ENCODE measurements around the gene B4GALT6.
A peak's percentile ranks its signal among the peaks of the same experiment; 100 is the strongest.

The B4GALT6 gene

DNA sequence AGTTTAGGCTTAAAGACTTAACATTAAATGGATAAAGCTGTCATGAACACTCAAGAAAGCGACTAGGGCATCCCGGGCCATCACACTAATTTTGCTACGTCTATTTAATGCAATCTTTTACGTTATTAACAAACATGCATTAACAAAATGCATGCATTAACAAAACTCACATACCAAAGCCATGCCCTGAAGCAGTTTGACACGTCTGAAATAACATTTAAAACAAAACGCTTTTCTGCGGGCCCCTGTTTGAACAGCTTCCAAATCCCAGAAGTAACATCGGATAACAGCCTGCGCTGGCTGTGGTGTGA, 458 bp downstream of the B4GALT6 start:
- Histone ChIP-seq H3K4me1 (ENCODE audit: insufficient read depth, low read length) (peaks cover 12% of the 10 kb centered on the region), H3K27me3 (ENCODE audit: insufficient read depth, low read length) (no peaks in the 10 kb centered on the region), H3K4me3 (ENCODE audit: low read length) (peak overlapping the region; percentile 64), H3K36me3 (ENCODE audit: insufficient read depth, low read length) (no peaks in the 10 kb centered on the region), H3K9me3 (ENCODE audit: low read length) (no peaks in the 10 kb centered on the region), H2AFZ (ENCODE audit: low read depth, low read length) (peak overlapping the region; percentile 50)

DNA sequence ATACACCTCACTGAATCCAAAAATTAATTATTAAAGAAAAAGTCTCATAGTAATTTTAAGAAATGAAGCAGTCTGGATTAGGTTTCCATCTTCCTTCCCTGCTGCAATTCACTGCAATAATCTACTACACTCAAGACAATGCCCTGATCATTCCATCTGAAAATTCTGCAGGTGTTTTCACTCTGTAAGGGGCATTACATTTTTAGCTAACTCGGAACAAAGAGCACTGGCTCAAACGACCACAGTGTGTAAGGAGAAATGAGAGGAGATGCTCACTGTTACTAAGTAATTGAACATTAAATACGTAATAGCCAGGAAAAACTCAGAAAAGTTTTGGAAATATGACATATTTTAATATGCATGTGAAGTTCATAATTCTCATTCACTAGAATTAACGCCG, 1.3 kb downstream of the B4GALT6 start:
- Histone ChIP-seq H3K27me3 (ENCODE audit: insufficient read depth, low read length) (no peaks in the 10 kb centered on the region), H3K4me1 (ENCODE audit: insufficient read depth, low read length) (peaks cover 12% of the 10 kb centered on the region), H3K9me3 (ENCODE audit: low read length) (no peaks in the 10 kb centered on the region), H2AFZ (ENCODE audit: low read depth, low read length) (peak overlapping the region; percentile 50), H3K4me3 (ENCODE audit: low read length) (peak overlapping the region; percentile 64), H3K36me3 (ENCODE audit: insufficient read depth, low read length) (no peaks in the 10 kb centered on the region)

DNA sequence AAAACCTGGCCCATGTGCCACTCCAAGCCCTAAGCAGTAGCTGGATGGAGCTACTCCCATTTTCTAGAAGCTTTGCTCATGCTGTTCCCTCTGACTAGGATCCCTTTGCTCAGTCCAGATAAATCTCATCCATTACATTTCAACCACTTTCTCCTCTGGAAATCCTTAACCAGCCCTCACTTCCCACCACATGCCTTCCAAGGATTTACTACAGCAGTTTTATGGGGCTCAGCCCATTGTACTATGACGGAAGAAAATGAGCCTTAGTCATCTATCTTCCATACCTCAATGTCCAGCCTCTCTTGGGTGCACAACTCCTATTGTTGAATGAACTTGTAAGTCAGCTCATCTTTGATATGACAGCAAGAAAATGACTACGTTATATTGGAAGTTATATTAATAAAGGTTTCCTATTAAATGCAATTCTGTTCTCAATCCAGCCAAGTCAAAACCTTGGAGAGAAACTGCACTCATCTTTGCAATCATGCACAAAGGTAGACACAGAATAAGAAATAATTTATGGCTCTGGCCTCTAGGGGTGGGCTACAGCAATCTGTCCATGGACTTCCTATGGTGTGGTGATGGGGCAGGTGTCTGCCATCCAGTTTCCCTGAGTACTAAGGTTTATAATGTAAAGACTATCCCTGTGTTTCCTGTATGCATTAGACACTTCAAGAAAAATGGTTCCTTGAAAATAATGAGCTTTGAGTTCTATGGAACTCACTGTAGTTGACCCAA, 3.4 kb downstream of the B4GALT6 start:
- Histone ChIP-seq H3K4me3 (ENCODE audit: low read length) (no peak overlapping the region), H3K4me1 (ENCODE audit: insufficient read depth, low read length) (peaks cover 12% of the 10 kb centered on the region), H3K9me3 (ENCODE audit: low read length) (no peaks in the 10 kb centered on the region), H3K27me3 (ENCODE audit: insufficient read depth, low read length) (no peaks in the 10 kb centered on the region), H2AFZ (ENCODE audit: low read depth, low read length) (no peak overlapping the region), H3K36me3 (ENCODE audit: insufficient read depth, low read length) (no peaks in the 10 kb centered on the region)

DNA sequence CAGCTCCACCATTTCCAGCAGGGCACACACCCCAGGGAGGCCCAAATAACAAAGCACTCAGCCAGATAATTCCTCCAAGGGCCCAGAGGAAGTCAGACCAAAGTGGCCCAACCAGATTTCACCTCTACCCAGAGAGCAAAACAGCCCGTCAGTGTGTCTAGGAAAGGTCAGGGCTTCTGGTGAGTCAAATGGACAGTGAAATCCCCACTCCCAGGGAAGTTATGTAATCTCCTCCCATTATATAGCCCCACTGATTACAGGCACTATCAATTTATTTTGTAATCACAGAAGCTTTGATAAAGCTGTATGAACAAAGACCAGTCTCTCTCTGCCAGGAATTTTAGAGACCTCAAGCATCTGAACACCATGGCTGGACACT, 4.0 kb downstream of the B4GALT6 start:
- Histone ChIP-seq H2AFZ (ENCODE audit: low read depth, low read length) (no peak overlapping the region), H3K9me3 (ENCODE audit: low read length) (no peaks in the 10 kb centered on the region), H3K4me1 (ENCODE audit: insufficient read depth, low read length) (peaks cover 11% of the 10 kb centered on the region), H3K27me3 (ENCODE audit: insufficient read depth, low read length) (no peaks in the 10 kb centered on the region), H3K36me3 (ENCODE audit: insufficient read depth, low read length) (no peaks in the 10 kb centered on the region), H3K4me3 (ENCODE audit: low read length) (no peak overlapping the region)

DNA sequence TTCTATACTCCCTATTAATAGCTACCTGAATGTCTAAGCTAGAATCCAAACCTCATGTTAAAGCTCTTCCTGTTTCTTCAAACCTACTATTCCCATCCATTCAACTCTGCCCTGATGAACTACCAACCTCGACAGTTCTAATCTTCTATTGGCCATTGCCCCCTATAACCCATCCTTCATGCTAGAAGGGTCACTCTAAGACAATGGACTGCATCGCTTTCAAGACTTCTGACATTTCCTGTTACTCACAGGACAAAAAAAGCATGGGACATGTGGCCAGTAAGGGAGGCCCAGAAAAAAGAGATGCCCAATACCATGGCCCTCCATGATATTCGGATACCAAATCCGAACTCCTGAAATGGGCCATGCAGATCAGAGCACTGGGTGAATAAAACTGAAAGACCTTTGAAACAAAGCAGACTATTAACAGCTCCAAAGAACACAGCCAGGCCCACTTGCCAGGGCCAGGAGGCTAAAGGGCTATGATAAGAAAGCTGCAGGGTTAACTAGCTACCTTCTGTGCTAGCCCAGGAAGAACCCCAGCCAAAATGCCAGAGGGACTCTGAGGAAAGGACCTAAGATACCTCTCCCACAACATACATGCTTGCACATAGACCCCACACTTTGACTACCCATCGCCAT, 4.5 kb downstream of the B4GALT6 start:
- Histone ChIP-seq H3K9me3 (ENCODE audit: low read length) (no peaks in the 10 kb centered on the region), H3K36me3 (ENCODE audit: insufficient read depth, low read length) (no peaks in the 10 kb centered on the region), H3K4me1 (ENCODE audit: insufficient read depth, low read length) (peaks cover 11% of the 10 kb centered on the region), H2AFZ (ENCODE audit: low read depth, low read length) (no peak overlapping the region), H3K27me3 (ENCODE audit: insufficient read depth, low read length) (no peaks in the 10 kb centered on the region), H3K4me3 (ENCODE audit: low read length) (no peak overlapping the region)

DNA sequence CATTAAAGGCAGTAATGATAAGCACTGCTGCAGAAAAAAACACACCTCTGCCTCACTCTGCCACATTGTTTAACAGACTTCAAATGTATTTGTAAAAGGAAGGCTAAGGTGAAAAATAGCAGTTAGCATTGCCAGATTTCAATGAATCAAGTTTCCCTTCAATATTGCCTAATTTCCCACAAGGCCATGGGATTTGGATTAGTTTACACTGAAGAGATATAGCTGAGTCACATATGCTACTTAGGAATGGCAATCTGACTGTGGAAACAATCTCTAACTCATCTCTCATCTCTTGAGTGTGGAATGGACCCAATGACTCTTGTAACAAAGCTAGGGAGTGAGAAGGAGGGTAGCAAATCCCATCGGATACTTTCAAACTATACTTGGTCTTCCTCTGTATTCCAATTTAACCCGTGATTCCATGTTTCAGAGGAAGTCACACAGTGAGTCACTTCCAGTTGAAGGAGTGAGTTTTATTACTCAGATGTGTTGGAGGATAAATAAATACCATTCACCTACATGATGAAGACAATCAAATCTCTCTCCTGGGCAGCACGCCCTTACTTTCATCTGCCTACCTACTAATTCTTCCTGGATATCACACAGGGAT, 5.1 kb downstream of the B4GALT6 start:
- no peaks in the 10 kb centered on the region for H3K27me3 ChIP-seq (ENCODE audit: insufficient read depth, low read length)
- no peak overlapping the region for H2AFZ ChIP-seq (ENCODE audit: low read depth, low read length)
- H3K36me3 ChIP-seq (ENCODE audit: insufficient read depth, low read length) = no peaks in the 10 kb centered on the region
- peaks cover 11% of the 10 kb centered on the region for H3K4me1 ChIP-seq (ENCODE audit: insufficient read depth, low read length)
- H3K4me3 ChIP-seq (ENCODE audit: low read length) = no peak overlapping the region
- H3K9me3 ChIP-seq (ENCODE audit: low read length) = no peaks in the 10 kb centered on the region

DNA sequence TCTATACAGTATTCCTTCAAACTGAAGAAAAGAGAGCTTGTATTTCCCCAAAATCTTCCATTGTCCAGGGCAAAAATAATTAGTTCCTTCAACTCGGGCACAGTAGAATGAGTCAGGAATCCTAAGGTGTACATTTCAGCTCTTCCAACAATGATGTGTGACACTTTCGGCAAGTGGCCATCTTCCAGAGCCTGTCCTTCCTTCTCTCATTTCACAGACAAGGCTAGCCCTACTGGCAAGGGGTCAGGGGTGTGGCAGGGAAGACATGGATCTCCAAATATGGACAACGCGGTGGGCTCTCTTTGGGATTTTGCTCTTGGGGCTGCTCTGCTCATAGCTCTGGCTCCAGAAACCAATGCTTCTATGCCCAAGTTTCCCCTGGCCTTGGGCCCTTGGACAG, 6.0 kb downstream of the B4GALT6 start:
- Histone ChIP-seq H3K9me3 (ENCODE audit: low read length) (no peaks in the 10 kb centered on the region), H3K27me3 (ENCODE audit: insufficient read depth, low read length) (no peaks in the 10 kb centered on the region), H3K4me1 (ENCODE audit: insufficient read depth, low read length) (peaks cover 11% of the 10 kb centered on the region), H3K36me3 (ENCODE audit: insufficient read depth, low read length) (no peaks in the 10 kb centered on the region), H2AFZ (ENCODE audit: low read depth, low read length) (no peak overlapping the region), H3K4me3 (ENCODE audit: low read length) (no peak overlapping the region)

DNA sequence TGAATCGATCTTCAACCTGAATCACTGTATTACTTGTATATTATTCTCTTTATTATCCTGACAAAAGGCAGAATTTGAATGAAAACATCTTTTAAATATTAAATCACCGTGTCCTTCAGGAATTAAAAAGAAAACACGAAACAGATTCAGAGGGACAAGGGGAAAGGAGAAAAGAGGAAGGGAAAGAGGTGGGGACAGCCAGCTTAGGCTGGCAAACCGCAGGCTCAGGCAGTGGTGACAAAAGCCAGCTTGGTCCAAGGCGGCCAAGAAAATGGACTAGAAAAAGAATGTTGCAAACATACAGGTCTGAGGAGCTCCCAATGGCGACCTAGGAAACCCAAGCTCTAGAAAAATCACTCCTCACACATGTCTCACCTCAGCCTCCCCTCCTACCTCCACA, 6.8 kb downstream of the B4GALT6 start:
- Histone ChIP-seq H3K4me3 (ENCODE audit: low read length) (no peak overlapping the region), H2AFZ (ENCODE audit: low read depth, low read length) (no peak overlapping the region), H3K9me3 (ENCODE audit: low read length) (no peaks in the 10 kb centered on the region), H3K36me3 (ENCODE audit: insufficient read depth, low read length) (no peaks in the 10 kb centered on the region), H3K4me1 (ENCODE audit: insufficient read depth, low read length) (peaks cover 13% of the 10 kb centered on the region), H3K27me3 (ENCODE audit: insufficient read depth, low read length) (no peaks in the 10 kb centered on the region)

DNA sequence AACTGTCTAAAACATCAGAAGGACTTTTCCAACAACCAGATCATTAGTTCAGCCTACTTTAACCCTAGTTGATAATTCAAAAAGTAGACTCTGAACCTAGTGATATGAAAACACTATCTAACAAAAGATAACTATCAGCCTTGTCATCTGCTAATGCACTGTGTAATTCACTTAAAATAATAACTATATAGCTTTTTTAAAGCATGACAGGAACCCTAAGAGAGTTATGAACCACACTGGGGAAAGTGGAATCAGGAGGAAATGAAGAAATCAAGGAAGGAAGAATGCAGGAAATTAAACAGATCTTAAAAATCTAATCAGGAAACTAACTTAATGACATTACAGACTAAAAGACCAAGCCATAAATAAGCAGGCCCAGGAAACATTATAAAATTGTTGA, 9.0 kb downstream of the B4GALT6 start:
- H3K9me3 ChIP-seq (ENCODE audit: low read length) = no peaks in the 10 kb centered on the region
- no peak overlapping the region for H3K4me3 ChIP-seq (ENCODE audit: low read length)
- H2AFZ ChIP-seq (ENCODE audit: low read depth, low read length) = no peak overlapping the region
- H3K27me3 ChIP-seq (ENCODE audit: insufficient read depth, low read length) = no peaks in the 10 kb centered on the region
- no peaks in the 10 kb centered on the region for H3K36me3 ChIP-seq (ENCODE audit: insufficient read depth, low read length)
- H3K4me1 ChIP-seq (ENCODE audit: insufficient read depth, low read length) = peaks cover 8% of the 10 kb centered on the region

DNA sequence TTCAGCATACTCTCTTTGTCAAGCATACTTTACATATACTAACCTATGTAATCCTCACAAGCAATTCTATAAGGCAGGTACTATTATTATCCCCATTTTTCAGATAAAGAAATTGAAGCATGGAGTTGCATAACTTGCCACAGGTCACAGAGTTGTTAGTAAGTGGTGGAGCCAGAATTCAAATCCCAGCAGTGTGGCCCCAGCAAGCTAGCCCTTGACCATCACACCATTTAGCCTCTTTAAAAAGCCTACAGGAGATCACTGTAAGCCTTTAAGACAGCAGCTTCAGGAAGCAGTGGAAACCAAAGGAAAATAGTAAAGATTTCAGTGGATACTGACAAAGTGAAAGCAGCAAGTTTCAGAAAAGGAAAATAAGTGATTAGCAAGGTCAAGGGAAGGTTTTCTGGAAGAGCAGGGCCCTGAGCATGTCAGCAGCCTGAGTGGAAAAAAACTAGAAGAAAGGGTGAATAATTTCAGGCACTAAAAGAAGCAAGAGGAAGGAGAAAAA, 11.7 kb downstream of the B4GALT6 start:
- no peaks in the 10 kb centered on the region for H3K27me3 ChIP-seq (ENCODE audit: insufficient read depth, low read length)
- H2AFZ ChIP-seq (ENCODE audit: low read depth, low read length) = no peak overlapping the region
- peaks cover 8% of the 10 kb centered on the region for H3K4me1 ChIP-seq (ENCODE audit: insufficient read depth, low read length)
- no peaks in the 10 kb centered on the region for H3K9me3 ChIP-seq (ENCODE audit: low read length)
- H3K36me3 ChIP-seq (ENCODE audit: insufficient read depth, low read length) = no peaks in the 10 kb centered on the region
- H3K4me3 ChIP-seq (ENCODE audit: low read length) = no peak overlapping the region

DNA sequence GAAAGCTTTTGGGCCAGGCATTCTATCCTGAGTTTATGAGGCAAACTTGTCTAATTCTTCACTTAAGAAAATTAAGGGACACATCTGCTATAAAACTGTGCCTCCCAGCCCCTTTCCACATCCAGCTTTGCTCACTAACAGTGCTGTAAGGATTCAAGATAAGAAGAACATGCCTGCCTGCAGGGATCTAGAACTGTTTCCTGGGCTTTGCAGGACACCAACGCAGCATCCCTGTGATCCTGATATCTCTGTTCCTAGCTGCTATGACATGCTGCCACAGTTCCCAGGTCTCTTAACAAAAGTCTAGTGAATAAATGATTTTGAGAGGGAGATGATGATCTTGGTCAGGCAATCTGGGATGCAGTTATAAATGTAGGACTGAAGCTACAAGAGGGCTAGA, 12.4 kb downstream of the B4GALT6 start:
- Histone ChIP-seq H3K4me1 (ENCODE audit: insufficient read depth, low read length) (peaks cover 8% of the 10 kb centered on the region), H3K27me3 (ENCODE audit: insufficient read depth, low read length) (no peaks in the 10 kb centered on the region), H3K4me3 (ENCODE audit: low read length) (no peak overlapping the region), H3K36me3 (ENCODE audit: insufficient read depth, low read length) (no peaks in the 10 kb centered on the region), H2AFZ (ENCODE audit: low read depth, low read length) (no peak overlapping the region), H3K9me3 (ENCODE audit: low read length) (no peaks in the 10 kb centered on the region)

DNA sequence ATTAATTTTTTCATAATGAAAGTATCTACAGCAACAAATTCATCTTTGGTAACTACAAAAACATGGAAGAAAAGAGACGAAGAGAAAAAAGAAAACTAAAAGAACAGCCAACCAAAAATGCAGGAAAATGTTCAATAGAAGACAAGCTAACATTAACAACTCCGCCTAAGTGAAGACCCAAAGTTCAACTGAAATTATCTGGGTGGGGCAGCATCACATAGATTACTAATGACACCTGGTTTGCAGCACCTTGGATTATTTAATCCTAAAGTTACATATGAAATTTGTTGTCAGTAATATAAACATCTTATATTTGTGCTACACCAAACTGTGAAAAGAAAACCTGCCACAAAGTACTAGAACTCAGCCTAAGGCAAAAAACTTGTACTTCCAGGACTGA, 14.8 kb downstream of the B4GALT6 start:
- no peaks in the 10 kb centered on the region for H3K36me3 ChIP-seq (ENCODE audit: insufficient read depth, low read length)
- peaks cover 8% of the 10 kb centered on the region for H3K4me1 ChIP-seq (ENCODE audit: insufficient read depth, low read length)
- H3K9me3 ChIP-seq (ENCODE audit: low read length) = no peaks in the 10 kb centered on the region
- H3K27me3 ChIP-seq (ENCODE audit: insufficient read depth, low read length) = no peaks in the 10 kb centered on the region
- no peak overlapping the region for H3K4me3 ChIP-seq (ENCODE audit: low read length)
- H2AFZ ChIP-seq (ENCODE audit: low read depth, low read length) = no peak overlapping the region

DNA sequence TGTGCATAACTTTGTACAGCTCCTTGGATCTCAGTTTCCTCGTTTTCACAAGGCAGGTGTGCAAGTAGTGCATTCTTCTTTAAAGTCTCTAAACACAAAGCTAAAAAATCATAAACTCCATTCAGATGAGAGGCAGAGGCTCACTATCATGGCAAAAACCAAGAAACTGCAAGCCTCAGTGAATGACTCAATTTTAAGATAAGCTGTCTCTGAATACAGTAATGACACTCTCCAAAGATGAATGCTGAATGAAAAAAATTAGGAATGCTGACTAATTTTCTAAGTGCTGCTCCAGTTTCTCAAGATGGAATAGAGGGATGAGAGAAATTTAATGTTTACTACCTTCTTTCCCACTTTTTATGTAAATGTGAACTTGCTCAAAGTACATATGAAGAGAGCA, 17.2 kb downstream of the B4GALT6 start:
- no peaks in the 10 kb centered on the region for H3K4me1 ChIP-seq (ENCODE audit: insufficient read depth, low read length)

More for the DNA sequence above, 17.2 kb downstream of the B4GALT6 start:
- Histone ChIP-seq H3K27me3 (ENCODE audit: insufficient read depth, low read length) (no peaks in the 10 kb centered on the region), H3K4me3 (ENCODE audit: low read length) (no peak overlapping the region), H3K36me3 (ENCODE audit: insufficient read depth, low read length) (no peaks in the 10 kb centered on the region), H2AFZ (ENCODE audit: low read depth, low read length) (no peak overlapping the region), H3K9me3 (ENCODE audit: low read length) (no peaks in the 10 kb centered on the region)

Measured in neuron (in vitro differentiated cells).